Stimulated activated CD4-positive, alpha-beta T cell treated with anti-CD3 and anti-CD28 coated beads, Interleukin-4, amount 100 ng/mL, for 24 hours (primary cell): ENCODE measurements around the gene SH3PXD2A.
"Not testable (repeated sequence)": the region's sequence is repeated elsewhere in the genome, so short reads cannot be mapped to it uniquely, and the experiment has no call there.

Experiments used
- DNase-seq: peaks from one replicate; pipeline ENCODE4 v3.0.0-alpha.2; 2020

Gene SH3PXD2A

DNA sequence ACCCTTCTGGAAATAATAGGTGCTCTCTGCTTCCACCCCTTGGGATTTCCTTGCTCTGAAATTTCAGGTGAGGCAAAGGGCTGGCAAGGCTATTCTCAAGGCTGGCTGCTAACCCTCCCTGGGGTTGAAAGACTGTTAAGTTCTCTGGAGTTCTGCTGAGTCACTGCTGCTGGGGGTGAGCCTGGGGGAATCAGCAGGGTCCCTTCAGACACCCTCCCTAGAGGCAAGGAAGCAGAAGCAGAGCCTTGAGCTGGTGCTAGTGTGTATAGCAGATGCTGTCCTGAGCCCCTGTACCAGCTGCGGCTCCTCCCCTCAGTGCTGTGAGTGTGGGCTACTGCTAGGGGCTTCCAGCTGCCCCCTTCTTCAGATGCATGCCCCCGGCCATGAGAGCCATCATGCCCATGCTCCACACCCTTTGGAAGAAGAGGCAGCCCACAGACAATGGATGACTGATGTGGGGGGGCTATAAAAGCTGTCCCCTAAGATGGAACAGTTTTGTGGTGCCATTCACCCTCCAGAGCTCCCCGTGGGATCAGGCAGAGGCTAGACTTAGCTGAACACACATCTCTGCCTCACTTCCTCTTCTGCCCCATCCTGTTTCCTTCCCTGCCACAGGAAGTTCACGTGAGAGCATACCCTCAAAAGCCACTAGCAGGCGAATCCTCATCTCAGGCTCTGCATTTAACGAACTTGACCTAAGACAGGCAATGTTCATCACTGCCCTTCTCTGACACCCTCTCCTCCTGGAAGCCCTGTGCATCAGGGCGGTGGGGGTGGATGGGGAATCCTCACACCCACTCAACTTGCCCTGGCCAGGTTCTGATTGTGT, 91.8 kb downstream of the SH3PXD2A start:
- peak; percentile 26 for DNase-seq

DNA sequence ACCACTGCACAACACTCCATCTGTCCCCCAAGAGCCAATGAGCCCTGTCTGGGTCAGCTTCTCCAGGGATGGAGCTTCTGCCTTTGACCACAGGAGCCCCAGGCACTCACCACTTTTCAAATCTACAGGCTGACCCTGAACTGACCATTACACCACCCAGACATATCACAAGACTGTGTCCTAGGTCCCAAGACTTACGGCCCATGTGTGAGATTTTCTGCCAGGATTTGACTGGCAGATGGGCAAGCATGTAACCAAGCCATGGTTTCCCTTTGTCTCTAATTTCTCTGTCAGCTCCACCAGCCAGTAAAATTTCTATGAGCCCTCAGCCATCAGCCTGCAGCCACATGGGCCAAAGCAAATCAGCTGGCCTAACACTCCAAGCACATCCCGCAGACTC, 92.5 kb downstream of the SH3PXD2A start:
- no peak for DNase-seq

DNA sequence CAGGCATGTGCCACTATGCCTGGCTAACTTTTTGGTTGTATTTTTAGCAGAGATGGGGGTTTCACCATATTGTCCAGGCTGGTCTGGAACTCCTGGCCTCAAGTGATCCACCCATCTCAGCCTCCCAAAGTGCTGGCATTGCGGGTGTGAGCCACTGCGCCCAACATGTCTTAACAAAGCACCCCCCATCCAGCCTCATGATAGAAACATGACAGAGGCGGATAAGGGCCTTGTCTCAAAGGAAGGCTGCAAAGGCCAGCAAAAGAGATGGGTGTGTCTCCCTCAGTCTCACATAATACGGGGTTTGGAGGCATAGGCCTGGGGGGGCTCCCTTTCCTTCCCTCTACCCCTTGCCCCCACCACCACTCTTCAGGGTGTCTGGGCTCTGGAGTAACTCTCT, 93.2 kb downstream of the SH3PXD2A start:
- no peak for DNase-seq

DNA sequence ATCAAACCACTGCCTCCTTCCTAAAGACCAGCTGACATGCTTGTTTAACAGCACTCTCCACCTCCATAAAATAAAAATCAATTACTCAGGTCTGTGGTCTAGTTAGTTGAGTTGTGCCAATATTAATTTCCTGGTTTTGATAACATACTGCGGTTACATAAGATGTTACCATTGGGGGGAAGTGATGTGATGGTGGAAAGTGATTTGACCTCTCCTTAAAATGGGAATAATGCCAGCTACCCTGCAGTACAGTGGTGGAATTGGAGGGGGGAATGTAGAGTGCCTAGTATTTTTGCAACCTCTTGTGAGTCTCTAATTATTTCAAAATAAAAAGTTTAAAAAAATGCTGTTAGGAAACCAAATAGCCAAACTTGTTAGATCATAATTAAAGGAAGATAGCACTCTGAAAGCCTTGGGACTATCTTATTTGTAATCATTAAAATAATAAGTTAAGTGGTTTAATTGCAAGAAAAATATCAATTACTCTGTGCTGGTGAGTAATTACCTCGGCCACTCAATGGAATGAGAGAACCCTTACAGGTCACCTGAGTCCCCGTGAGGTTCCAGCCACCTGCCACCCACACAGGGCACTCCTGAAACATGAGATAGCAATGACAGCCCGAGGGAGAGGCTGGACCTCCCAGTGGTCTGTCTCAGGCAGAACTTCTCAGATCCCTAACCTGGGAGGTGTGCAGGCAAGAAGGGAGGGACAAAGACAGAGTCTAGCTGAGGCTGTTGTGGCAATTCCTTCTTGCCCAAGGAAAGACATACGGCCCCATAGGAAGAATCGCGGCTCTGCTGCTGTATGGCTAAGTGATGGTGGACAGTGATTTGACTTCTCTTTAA, 94.1 kb downstream of the SH3PXD2A start:
- no peak for DNase-seq

DNA sequence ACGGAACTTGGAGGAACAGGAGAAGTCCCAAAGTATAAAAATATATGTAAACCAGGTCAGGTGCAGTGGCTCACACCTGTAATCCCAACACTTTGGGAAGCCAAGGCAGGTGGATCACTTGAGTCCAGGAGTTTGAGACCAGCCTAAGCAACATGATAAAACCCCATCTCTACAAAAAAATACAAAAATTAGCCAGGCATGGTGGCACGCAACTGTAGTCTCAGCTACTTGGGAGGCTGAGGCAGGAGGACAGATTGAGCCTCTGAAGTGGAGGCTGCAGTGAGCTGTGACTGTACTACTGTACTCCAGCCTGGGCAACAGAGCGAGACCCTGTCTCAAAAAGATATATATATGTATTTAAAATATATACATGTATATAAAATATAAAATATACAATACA, 95.1 kb downstream of the SH3PXD2A start:
- DNase-seq, result not testable (repeated sequence)

DNA sequence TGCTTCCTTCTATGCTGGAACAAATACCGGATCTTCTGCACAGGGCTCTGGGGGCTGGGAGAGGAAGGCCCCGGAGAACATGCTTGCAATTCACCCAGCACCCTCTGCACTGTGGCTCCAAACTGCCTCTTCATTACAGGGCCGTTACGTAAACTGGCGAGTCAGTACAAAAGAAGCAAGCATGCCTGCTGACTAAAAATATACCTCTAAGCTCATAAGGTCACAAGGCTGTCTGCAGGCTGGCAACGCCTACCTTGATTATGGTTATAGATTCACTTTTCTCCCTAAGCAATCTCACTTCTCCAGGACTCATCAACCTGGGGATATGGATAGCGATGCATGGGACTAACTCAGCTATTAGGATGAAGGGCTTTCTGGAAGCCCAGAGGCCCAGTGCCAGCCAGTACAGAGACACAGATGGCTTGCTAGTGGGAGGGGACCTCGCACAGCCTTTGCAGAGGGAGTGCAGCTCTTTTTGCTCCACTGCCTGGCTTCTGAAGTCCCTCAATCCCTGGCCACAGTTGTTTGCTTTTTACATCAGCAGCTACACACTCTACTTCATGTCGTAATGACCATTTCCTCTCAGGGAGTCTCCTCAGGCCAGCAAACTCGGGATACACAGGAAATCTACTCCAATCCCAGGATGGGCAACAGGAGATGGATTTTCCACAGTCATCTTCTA, 96.1 kb downstream of the SH3PXD2A start:
- peak; percentile 50 for DNase-seq

DNA sequence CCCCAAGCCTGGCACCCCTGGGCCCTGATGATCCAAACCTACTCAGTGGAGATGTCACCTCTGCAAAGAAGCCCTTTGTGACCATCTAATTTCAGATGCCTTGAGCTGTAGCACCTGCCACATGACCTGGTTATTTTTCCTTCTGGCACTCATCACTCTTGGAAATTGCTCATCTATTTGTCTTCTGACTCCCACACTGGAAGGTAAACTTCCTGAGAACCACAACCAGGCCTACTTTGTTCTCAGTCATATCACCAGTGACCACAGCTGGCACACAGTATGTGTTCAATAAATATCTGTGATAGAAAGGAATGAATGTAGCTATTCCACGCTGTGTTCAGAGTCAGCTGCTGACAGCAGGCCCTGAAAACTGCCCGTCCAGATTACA, 97.1 kb downstream of the SH3PXD2A start:
- DNase-seq, result no peak

DNA sequence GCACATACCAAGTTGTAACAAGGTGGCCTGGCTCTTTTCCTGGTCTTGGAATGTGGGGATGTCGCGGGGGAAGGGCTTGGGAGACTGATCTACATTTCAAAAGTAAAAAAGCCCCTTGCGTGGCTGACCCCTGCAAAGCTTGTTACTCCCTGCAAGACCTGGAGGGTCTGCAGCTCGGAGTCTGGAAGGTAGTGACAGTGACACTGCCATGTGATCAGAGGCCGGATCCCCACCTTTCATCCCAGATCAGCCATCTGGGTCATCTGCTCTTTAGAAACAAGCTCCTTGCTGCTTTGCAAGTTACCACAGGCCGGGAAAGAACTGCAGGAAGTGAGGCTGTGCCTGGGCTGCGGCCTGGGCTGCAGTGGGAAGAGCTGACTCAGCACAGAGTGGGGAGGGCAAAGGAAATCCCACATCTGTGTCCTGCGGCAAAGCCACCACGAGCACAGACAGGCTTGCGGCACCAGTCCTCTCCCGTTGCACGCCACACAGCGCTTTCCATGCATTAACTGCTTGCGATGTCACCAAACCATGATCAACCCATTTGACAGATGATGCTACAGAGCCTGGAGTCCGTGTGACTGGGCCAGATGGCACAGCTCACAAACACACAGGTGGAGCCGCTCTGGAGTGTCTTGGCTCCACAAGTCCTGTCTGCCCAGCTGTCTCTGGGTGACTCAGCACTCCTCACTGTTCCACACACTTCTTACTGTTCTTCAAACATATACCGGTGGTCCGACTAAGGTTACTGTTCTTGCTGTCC, 97.7 kb downstream of the SH3PXD2A start:
- DNase-seq, result peak; percentile 60

DNA sequence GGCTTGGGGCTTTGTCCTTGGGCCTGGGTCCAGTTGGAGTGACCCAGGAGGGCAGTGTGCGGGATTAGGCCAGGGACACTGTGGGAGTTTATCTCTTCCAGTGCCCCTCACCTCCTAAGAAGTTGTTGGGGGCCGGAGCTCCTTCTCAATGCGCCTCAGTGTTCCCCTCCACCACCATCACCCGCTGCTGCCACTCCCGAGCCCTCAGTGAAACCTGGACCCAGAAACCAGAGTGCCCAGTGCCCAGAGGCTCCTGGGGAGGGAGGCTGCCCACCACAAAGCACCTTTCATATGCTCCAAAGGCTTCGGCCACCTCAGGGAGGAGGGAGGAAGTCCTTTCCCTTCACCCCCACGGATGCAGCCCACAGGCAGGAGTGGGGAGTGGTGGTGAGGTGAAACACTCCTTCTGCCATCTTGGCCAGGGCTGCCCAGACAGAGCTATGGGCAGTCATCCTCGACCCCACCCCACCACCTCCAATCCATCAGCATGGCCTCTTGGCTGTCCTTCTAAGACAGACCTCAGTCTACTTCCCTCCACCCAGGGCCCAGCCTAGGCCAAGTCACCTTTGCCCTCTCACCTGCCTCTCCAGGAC, 99.0 kb downstream of the SH3PXD2A start:
- no peak for DNase-seq

DNA sequence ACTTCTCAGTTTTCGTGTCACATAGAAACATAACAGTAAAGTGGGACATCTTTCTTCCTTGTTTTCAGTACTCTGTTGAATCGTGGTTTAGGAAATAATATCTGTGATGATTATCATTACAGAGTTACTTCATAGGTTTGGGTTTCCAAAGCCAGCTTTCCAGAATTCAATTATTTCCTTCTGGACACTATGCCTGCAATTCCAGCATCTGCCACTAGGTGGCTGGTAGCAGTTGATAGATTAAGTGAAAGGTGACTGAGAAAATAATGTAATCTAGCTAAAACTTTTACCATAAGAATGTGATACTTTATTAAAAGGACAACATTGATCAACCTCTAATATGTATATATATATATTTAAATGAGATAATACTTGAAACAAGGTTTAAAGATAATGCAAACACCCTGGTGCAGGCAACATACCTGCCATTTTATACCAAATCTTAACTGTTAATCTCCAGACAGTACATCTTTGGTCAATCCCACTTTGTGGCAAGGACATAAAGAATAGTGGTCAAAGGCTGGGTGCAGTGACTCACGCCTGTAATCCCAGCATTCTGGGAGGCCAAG, 102.6 kb downstream of the SH3PXD2A start:
- DNase-seq, result peak; percentile 44

DNA sequence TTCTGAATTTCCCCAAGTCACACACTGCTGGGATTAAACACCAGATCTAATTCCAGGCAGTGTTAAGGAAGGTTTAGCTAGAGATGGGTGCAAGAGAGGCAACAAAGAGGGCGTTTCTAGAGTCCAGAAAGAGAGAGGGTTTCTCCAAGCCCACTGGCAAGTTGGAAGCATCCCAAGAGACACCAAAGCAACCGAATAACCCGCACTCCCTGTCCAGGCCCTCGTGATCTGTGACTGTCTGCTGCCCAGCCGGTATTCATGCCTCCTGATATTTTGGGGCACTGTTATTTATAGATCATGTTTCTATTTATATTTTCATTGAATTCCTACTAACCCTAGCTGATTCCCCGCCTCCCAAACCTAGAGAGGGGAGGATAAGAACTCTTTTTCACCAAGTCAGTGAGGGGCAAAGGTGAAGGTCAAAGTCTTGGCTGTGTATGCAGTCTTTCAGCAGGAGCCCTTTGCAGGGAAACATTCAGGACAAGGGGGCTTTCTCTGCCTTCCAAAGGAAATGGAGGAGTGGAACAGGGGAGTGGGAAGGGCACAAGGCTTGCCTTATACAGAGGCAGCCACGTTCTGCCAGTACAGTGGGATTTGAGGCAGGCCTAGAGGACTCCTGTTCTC, 103.6 kb downstream of the SH3PXD2A start:
- DNase-seq, result no peak

DNA sequence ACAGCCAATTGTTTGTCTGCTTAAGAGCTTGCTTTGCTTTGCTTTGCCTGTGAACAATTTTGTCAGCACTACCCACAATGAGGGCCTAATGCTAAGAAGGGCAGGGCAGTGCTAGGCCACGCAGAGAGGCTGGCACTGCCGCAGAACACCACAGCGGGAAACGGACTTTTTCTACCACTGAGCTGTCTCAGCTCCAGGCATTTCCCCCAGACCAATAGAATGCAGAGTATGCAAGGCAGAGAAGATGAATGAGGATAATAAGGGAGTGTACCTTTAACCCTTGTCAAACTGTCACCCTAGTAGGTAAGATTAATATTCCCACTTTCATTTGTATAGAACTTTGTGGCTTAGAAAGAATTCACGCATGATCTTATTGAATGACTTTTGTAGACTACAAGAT, 104.5 kb downstream of the SH3PXD2A start:
- DNase-seq, result no peak

DNA sequence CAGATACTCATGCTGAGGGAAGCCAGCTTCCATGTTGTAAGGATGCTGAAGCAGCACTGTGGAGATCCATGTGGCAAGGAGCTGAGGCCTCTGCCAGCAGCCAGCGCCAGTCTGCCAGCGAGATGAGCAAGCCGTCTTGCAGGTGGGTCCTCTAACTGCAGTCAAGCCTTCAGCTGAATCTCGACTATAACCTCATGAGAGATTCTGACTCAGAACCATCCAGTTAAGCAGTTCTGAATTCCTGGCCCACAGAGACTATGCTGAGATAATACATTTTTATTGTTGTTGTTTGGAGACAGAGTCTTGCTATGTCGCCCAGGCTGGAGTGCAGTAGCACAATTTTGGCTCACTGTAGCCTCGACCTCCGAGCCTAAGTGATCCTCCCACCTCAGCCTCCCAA, 105.6 kb downstream of the SH3PXD2A start:
- no peak for DNase-seq

DNA sequence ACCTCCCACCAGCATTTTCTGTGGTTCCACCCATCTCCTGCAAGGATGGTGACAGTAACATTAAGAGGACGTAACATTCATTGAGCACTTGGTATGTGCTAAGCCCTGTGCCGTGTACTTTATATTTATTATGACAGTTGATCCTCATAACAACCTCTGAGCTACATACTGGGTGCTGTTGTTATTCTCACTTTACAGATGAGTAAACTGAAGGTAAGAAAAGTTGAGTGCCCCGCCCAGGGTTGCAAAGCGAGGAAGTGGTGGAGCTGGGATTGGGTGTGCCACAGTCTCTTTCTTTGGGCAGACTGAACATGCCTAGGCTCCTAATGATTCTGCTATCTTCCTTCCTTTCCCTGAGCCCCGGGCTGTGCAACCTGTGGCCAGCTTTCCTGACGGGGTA, 107.4 kb downstream of the SH3PXD2A start:
- DNase-seq, result peak; percentile 27

DNA sequence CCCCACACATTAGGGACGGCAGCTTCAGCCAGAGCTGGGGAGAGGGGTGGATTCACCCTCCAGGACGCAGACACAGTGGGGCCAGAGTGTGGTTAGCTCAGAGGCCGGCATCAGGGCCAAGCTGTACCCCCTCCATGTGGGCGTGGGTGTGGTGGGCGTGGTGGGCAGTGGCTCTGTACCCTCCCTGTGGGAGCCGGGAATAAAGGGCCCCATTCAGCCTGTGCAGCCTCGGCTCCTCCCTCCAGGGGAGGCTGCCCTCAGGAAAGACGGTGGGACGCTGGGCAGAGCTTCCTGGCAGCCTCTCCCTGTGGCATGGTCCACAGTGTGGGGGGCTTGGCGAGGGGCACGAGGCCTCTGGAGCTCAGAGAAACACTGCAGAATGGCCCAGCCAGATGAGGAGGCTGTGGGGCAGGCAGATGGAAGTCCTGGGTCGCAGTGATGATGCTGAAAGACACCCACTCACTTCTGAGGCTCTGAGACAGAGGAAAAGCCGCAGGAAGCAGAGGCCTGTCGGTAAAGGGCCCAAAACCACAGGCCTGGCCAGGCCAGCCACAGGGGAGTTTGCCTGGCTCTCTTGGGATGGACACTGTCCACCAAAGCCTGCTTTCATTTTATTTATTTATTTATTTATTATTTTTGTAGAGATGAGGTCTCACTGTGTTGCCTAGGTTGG, 108.0 kb downstream of the SH3PXD2A start:
- DNase-seq, result no peak

DNA sequence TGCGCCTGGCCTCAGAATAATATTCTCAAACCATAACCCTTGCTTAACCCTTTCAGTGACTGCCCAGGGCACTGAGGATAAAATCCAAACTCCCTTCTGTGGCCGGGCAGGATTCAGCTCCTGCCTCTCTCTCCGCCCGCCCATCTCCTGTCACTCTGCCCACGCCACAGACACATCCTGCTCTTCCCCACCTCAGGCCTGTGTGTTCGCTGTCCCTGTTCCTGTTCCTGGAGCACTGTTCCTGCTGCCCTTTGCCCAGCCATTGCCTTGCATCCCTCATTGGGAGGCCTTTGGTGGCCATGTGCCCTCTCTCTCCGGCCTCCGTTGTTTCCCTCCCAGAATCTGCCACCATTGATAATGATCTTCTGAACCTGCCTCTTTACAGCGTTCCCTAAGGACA, 108.8 kb downstream of the SH3PXD2A start:
- no peak for DNase-seq

DNA sequence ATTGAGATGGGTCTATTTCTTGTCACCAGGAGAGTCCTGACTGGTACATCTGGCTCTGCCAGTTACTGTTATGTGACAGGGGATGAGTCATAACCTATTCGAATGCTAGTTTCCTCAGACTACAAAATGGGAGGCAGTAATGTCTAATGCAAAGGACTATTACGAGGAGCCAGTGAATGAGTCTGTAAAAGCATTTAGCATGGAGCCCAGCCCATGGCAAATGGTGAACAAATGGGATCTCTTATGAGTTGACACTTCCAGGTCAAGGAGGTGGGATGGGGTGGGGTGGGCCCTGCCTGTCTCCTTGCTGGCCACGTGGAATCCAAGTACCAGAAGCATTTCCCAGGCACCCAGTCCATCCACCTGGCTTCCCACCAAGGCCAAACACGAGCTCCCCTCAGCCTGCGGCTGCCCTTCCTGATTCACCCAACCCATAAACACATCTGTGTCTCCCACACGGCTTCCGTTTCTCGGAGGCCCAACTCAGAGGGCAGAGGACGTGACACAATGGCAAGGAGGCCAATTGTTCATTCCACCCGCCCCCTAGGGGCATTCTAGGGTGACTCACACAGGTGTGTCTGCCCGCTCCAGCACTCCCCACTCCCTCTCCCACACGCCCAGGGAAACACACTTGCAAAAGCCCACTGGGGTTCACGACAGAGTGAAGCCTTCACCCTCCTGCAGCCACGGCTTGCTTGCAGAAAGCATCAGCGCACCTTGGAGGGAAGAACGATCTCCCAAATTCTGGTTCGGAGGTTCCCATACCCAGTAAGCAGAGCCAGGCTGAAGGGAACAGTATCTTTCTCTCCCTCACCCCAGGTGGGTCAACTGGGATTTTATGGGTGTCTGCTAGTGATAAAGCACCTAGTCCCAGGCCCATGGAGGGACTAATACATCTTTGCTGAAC, 109.8 kb downstream of the SH3PXD2A start:
- DNase-seq, result peak; percentile 71

DNA sequence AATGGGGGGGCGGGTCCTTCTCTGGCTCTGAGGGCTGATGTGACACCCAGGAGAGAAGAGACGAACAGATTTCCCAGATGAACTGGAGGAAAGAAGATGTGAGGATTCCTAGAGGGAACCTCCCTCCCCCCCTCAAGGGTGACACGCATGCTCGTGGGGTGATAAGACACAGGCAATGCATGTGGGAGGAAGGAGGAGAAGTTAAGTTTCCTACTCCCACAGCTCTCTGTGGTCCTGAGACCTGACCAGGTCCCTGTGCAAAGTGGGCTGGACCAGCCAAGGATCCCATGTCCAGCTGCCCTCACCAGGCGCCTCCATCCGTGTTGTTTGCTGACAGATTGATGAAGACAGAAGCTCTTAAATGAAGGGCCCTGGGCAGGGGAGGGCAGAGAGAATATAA, 112.6 kb downstream of the SH3PXD2A start:
- no peak for DNase-seq

DNA sequence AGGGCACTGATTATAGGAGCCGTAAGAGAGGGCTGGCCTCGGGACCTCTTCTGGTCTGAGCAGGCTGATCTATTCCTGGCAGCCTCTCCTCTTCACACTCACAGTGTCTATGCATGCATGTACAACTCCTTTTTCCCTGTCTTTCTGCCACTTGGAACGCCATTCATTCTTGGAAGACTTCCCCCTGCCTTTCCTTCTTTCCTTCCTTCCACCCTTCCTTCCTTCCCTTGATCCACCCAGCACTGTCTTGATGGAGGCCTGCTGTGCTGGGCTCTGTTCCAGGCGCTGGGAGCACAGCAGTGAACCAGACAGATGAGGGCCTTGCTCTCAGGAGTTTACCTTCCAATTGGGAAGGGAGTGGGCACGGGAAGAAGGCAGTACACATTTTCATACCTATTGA, 114.8 kb downstream of the SH3PXD2A start:
- DNase-seq, result no peak
